HG02623 (cell line): ENCODE results near the gene KIF27.
"Not testable (repeated sequence)": the region's sequence is repeated elsewhere in the genome, so short reads cannot be mapped to it uniquely, and the experiment has no call there.

Experiments used
- ATAC-seq: cut with Tn5 transposase; IDR thresholded peaks from one replicate; pipeline ENCODE4 v1.9.1; 2021; ENCODE audit warnings: moderate library complexity; ENCODE audit not compliant: unreplicated experiment

Gene KIF27

GRCh38 chr9:83809213-83809612 is 112.0 kb downstream of the KIF27 start:
- ATAC-seq: not testable (repeated sequence)

- not testable (repeated sequence) for ATAC-seq
Observed at GRCh38 chr9:83804454-83804853, 116.8 kb downstream of the KIF27 start.

GRCh38 chr9:83803941-83804340 is 117.3 kb downstream of the KIF27 start:
- ATAC-seq: not testable (repeated sequence)

GRCh38 chr9:83800236-83801033 is 120.8 kb downstream of the KIF27 start:
- ATAC-seq: no peak

- ATAC-seq: no peak
Observed at GRCh38 chr9:83794051-83794450, 127.2 kb downstream of the KIF27 start.

- ATAC-seq: no peak
Observed at GRCh38 chr9:83792746-83793145, 128.5 kb downstream of the KIF27 start.
